NK-92 (cell line): ENCODE measurements around the gene NDRG4.

Experiments
- DNase-seq: peaks from one replicate; lab custom pipeline; 2025; ENCODE audit not compliant: unreplicated experiment; lab: John Stamatoyannopoulos, UW

NDRG4 gene

DNA sequence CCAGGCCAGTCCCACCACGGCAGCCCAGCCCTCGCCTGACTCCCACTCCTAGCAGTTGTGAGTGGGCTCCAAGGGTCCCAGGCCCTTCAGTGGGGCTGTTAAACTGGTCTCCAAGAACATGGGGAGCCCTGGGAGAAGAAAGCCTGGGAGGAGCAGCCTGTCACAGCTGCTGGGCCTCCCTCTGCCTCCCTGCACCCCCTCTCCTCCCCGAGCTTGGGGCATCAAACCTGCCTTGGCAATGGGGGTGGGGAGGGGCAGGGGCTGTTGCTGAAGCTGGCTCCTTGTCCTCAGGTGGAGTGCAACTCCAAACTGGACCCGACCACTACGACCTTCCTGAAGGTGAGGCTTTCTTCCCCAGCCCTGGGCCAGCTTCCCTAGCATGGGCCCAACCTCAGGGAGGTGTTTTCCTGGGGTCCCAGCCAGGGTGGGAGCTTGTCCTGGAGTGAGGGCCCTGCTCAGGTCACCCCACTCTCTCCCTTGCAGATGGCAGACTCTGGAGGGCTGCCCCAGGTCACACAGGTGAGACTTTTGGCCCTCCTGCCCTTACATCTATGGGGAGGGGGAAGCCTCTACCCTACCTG, 8.8 kb downstream of the NDRG4 start:
- no peak for DNase-seq

DNA sequence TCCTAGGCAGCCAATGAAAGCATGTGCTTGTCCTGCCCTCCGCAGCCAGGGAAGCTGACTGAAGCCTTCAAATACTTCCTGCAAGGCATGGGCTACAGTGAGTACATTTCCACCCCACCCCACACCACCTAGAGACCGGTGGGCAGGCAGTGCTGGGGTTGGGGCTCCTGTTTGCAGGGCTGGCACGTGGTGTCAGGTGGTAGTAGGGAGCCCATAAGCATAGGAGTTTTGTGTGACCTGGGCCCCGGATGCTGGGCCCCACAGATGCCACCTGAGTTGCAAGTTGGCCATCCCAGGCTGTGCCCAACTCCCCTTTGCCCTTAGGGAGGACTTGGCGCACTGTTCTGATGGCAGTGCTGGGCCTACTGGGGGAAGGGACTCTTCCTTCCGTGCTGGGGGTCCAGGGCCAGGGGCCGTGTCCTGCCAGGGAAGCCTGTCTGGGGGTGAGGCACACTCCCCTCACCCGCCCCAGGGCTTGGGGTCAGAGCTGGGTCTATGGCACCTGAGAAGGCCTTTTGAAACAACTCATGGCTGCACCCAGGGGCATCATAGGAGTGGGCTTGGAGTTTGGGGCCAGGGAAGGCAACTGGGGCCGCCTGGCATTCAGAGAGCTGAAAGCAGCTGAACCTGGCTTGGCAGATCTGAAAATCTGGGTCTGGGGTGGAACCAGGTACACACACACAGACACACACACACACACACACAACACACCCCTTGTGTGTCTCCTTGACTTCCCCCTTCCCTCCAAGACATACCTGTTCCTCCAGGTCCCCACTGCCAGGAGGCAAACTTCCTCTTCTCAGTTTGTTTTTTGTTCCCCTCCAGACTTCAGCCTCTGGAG, 9.5 kb downstream of the NDRG4 start:
- no peak for DNase-seq

DNA sequence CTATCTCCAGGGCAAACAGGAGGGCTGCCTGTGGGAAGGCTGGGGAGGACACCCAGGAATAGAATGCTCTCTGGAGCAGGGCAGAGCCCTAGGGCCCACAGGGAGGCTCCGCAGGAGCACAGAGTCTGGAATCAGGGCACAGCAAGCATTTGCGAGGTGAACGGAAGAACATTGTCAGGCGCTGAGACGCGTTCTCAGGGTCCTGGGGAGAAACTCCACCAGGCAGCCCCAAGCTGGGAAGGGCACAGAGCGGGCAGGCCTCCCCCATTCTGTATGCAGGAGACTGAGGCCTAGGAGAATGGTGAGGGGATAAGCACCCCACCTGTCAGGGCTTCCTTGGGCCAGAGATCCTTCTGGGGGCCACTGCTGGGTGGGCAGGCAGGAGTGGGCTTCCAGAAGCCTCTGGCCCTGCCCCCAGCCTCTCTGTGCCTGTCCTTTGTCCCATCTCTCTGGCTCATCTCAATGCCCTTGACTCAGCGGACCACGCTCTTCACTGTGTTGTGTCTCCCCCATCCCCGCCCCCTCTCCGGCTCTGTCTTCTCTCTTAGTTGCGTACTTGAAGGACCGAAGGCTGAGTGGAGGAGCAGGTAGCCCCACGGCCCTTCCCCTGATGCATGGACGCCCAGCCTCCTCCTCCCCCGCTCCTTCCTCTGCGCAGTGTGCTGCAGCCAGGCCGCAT, 10.3 kb downstream of the NDRG4 start:
- DNase-seq = no peak

- no peak for DNase-seq
Measured at GRCh38 chr16:58510776-58511628, 11.1 kb downstream of the NDRG4 start.

DNA sequence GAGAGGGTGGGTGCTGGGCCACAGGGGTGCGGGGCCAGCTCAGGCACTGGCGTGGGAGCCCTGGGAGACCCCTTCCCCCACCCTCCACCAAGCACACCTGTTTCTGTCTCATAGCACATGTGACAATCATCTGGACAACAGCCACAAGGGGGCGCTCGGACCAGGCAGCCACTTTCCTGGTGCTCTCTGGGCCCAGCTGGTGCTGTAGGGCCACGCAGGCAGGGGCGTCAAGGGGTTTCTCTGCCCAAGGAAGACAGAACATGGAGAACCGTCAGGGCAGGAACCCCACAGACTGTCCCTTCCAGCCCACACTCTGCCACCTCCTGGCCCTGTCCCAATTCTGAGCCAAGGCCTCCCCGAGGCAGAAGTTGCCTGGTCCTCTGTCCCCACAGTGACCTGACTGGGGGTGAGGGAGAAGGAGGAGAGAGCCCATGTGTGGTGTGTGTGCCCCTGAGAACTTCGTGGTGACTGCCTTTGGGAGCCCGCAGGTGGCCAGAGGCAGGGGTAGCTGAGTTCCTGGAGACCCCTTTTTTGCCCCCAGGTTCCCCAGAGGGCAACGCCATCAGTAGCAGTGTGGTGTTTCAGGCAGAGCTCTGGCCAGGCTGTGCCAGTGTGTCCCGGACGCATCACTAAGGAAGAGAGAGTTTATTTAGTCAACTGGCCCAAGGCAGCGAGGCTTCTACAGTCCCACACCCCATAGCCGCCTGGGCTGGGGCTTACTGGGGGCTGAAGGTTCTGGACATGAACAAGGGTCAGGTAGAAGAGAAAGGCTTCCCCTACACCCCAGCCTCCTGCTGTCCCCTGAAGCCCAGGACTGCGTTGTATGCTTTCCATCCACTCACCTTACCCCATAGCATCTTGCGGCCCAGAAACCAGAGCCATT, 12.2 kb downstream of the NDRG4 start:
- DNase-seq = no peak

DNA sequence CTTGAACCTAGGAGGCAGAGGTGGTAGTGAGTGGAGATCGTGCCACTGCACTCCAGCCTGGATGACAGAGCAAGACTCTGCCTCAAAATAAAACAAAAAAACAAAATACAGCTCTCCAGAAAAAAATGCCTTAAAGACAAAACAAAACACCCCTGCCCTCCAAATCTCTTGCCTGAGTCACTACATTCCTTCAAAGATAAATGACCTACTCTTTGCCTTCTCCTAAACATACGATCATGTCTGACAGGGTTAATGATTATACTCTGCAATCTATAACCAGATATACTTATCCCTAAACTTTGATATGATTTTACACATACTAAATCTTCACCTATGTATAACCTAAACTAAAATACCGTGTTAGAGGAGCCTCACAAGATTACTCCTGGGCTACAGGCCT, 13.9 kb downstream of the NDRG4 start:
- no peak for DNase-seq

DNA sequence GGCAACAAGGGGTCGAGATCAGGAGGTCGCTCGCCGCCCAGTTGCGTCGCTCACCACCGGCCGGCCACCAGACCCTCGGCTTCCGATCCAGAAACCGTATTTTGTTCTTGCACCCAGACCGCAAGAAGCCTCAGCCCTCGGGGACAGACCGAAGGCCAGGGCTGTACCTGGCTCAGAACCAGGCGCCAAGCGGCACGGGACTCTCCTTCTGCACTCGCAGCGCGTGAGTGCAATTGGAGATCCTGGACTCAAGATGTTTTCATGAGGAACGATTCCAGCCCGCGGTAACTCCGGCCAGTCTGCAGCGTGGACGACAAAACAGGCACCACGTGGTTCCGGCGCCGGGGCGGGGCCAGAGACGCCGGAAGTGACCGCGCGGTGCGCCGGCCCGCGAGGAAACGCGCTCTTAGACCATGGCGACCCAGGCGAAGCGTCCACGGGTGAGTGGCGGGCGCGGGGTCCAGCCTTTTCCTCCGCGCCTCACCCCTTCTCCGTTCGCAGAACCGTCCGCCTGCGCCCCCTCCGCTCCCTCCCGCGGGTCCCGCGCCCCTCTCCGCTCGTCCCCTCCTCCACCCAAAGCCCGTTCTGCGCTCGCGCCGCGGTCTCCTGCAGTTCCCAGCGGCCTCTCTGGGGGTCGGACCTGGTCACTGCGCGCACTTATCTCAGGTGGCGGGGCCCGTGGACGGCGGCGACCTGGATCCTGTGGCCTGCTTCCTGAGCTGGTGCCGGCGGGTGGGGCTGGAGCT, 15.4 kb downstream of the NDRG4 start, which contains the start of gene SETD6:
Gene SETD6 (plus strand): TSS at position 393 of the 746 bp plus-strand sequence. CDS start 21 bp downstream, at position 414.
- no peak for DNase-seq

GRCh38 chr16:58515871-58516767, 16.2 kb downstream of the NDRG4 start:
- DNase-seq = no peak

DNA sequence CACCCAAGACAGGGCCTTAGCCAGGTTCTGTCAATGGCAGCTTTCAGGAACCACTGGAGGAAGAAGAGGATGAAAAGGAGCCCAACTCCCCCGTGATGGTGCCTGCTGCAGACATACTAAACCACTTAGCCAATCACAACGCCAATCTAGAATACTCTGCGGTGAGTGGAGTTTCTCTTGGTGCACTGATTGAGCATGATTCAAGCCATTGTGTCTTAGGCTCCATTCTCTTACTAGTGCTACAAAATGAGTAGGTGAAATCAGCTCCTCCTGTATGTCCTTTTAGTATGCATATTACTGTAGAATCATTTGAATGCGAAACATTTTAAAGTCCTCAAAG, 16.8 kb downstream of the NDRG4 start:
- no peak for DNase-seq

DNA sequence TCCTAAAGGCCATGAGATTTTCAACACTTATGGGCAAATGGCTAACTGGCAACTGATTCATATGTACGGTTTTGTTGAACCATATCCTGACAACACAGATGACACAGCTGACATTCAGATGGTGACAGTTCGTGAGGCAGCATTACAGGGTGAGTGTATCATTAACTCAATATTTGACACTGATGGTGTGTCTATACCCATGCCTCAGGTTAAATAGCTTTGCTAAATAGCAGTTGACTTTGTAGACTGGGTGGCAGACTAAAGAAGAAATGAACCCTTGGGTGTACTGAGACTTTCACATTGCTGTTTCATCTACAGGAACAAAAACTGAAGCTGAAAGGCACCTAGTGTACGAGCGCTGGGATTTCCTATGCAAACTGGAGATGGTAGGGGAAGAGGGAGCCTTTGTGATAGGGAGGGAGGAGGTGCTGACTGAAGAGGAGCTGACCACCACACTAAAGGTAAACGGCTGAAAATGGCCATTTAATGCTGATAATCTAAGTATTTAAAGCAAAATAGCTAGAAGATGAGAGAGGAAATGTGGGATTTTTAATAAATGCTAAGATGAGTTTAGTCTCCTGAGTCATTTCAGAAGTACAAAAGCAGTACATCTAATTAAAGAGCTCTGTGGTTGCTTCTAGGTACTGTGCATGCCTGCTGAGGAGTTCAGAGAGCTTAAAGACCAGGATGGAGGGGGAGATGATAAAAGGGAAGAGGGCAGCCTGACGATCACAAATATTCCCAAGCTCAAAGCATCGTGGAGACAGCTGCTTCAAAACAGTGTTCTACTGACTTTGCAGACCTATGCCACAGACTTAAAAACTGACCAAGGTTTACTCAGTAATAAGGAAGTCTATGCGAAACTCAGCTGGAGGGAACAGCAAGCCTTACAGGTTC, 18.4 kb downstream of the NDRG4 start:
- no peak for DNase-seq

DNA sequence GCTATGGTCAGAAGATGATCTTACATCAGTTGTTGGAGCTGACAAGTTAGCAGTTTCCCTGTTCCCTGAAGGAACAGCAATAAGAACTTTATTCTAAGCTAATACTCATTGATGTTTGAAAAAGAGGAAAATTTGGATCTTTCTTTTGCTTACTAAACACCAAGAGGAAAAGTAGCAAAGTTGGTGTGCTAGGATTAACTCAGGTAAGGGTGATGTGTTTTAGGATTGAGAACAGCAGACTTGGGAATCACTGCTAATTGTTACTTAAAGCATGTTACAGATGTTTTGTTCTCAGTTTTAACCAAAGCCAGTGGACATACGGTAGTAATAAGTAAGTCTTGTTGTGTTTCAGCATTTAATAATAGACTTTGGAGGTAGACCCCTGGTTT, 19.0 kb downstream of the NDRG4 start:
- DNase-seq = no peak

DNA sequence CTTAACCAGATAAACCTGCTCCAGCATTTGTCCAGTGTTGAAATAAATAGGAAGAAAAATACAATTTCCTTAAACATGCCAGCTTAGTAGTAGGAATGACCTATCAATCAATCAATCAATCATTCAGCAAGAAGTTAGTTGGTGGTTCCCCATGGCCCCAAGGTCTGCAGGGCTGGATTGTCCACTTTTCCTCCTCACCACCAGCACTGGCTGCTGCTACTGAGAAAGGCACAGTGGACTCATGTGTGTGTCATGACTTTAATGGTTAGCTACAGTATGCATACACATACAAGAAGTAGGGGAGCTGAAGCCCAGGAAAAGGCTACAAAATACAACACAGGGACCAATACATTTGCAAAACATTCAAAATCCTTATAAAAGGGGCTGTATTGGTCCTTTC, 19.8 kb downstream of the NDRG4 start:
- no peak for DNase-seq

DNA sequence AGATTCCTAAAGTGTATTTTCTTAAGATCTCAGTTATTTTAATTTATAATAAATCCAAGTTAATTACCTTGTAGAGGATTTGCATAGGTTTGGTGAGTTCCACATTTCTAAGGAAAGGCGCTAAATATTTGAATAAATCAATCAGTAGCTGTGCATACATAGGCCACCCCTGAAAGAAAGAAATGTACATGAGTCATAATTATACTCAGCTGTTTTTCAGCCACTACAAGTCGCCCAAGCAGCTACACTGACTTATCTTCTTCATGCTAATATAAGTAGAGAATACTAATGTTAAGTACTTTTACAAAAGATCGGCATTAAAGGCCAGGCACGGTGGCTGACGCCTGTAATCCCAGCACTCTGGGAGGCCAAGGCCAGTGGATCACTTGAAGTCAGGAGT, 30.2 kb downstream of the NDRG4 start:
- no peak for DNase-seq

DNA sequence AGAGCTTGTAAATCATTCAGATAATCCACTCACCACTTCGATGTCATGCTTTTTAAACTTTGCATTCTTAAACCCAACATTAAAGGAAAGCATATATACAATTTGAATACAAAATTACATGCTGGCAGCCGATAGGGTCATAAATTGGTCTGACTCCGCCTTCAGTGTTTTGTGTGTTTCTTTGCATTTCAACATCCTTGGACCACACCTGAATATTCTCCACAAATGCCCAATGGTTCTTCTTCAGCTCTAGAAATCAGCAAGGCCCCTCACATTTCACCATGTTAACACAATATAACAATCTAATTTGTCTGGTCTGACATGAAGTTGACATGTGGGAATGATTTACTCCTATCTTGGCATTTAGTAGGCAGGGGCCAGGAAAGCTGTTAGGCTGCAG, 32.5 kb downstream of the NDRG4 start:
- no peak for DNase-seq

DNA sequence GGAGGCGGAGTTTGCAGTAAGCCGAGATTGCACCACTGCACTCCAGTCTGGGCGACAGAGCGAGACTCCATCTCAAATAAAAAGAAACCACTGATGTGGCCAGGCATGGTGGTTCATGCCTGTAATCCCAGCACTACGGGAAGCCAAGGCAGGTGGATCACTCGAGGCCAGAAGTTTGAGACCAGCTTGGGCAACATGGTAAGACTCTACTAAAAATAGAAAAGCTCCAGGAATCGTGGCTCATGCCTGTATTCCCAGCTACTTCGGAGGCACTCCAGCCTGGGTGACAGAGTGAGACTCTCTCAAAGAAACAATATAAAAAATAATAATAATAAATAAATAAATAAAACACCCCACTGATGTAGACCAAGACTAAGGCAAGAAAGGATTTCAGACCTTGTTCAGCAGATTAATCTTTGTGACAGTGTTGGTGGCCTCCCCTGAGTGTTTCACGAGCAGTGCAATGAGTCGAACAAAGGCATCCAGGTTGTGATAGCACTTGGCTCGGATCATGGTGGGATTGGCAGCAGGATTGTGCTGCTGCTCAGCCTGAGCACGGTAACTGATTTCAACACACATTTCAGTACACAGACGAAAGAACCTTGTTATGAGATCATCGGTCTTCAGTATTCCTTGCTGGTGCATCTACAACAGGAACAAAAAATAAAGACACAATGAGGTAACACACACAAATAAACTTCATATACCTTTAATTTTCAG, 34.0 kb downstream of the NDRG4 start:
- DNase-seq = no peak

GRCh38 chr16:58535100-58535499, 35.2 kb downstream of the NDRG4 start:
- no peak for DNase-seq

DNA sequence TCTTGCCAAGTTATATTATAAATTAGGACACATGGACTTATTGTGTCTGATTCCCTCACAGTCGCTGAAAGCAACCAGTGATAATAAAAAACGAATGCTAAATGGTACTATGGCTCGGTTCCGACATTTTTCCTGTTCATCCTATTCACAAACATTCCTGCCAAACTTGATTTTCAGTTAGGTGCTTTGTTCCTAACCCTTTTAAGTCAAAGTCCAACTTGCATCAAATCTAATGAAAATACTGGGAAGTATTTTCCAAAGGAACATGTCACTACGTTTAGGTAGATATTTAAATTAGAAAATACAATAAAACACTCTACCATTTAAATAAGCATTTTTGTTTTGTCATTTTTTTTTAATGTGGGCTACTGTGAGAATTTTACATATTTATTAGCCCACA, 36.3 kb downstream of the NDRG4 start:
- no peak for DNase-seq
